GM23248 (cell line): ENCODE data around the gene CFAP73.

Experiments used
- EZH2 ChIP-seq: fragments of 200-600 bp; sonication (generic); IDR thresholded peaks from 2 replicates; pipeline ENCODE4 v1.6.1; 2018; ENCODE audit warnings: antibody characterized with exemption, mild to moderate bottlenecking; ENCODE audit not compliant: insufficient read depth, poor library complexity, severe bottlenecking
- EZH2phosphoT487 ChIP-seq: fragments of 200-600 bp; sonication (generic); IDR thresholded peaks from 2 replicates; pipeline ENCODE4 v1.6.1; 2018; ENCODE audit warnings: antibody characterized with exemption, moderate library complexity, mild to moderate bottlenecking, low read depth; ENCODE audit not compliant: insufficient read depth

DNA sequence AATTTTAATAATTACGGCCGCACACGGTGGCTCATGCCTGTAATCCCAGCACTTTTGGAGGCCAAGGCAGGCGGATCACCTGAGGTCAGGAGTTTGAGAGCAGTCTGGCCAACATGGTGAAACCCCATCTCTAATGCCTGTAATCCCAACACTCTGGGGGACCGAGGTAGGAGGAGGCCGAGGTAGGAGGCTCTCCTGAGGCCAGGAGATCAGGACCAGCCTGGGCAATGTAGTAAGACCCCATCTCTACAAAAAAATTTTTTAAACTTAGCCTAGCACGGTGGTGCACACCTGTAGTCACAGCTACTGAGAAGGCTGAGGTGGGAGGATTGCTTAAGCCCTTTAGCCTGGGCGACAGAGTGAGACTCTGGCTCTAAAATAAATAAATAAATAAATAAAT is 5.6 kb upstream of the CFAP73 start:
- TF ChIP-seq EZH2 (no peak), EZH2phosphoT487 (no peak)
